Measurements from ENCODE around the gene MYOZ1. TPM values are rescaled to one million over a fixed set of nuclear protein-coding genes. Genes with fewer than 3 reads are reported as not detected.

Gene MYOZ1
- total RNA-seq, 3 donors from 2014 or later, result not detected

DNA sequence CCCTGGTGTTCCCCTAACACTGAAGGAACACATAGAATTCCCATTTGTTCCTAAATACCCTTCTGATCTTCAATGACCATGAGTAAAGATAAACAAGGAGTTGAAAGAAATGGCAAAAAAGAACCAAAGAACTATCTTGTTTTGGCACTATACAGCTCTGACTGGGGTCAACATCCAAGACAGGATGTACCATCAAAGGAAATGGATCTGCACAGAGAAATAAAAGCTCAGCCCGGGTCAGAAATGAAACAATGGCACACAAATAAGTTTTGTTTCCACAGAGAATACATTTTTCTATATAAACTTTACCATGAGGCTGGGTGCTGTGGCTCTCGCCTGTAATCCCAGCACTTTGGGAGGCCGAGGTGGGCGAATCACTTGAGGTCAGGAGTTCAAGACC is 32.2 kb downstream of the MYOZ1 start:
- intact Hi-C loops (cut with DNase I, micrococcal nuclease), result no loop called here

DNA sequence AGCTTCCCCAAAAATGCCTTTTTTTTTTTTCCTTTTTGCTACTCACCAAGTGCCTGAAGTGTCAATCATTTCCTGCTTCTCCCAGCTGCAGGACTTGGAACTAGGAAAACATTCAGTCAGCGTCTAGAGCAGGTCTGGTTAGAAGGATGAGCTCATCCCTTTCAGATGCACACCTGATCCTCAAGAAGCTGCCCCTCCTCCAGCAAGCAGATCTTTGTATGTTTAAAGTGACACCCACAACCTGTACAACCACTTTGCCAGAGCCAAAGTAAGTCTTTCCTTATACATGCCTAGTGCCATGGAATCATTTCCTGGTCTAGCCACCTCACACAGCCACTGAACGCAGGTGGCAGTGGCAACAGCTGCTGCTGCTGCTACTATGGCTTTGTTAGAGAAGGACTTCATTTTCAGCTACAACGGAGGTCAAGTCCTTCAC is 39.8 kb downstream of the MYOZ1 start:
- Histone ChIP-seq H3K4me1 (ENCODE audit: low read depth) (peaks cover 4% of the 10 kb centered on the region), H3K36me3 (ENCODE audit: low read depth) (no peaks in the 10 kb centered on the region), H3K4me3 (no peak overlapping the region), H3K9me3 (no peaks in the 10 kb centered on the region)
- intact Hi-C loops (cut with DNase I, micrococcal nuclease), result no loop called here
- TF ChIP-seq, protein P1, sequence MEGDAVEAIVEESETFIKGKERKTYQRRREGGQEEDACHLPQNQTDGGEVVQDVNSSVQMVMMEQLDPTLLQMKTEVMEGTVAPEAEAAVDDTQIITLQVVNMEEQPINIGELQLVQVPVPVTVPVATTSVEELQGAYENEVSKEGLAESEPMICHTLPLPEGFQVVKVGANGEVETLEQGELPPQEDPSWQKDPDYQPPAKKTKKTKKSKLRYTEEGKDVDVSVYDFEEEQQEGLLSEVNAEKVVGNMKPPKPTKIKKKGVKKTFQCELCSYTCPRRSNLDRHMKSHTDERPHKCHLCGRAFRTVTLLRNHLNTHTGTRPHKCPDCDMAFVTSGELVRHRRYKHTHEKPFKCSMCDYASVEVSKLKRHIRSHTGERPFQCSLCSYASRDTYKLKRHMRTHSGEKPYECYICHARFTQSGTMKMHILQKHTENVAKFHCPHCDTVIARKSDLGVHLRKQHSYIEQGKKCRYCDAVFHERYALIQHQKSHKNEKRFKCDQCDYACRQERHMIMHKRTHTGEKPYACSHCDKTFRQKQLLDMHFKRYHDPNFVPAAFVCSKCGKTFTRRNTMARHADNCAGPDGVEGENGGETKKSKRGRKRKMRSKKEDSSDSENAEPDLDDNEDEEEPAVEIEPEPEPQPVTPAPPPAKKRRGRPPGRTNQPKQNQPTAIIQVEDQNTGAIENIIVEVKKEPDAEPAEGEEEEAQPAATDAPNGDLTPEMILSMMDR (IDR thresholded peaks at IDR 0.05), result no peak
- peak; percentile 68 to 89 (median 71) for DNase-seq
- peak; percentile 99 for ATAC-seq

More for the DNA sequence above, 32.2 kb downstream of the MYOZ1 start:
- Histone ChIP-seq H3K36me3 (ENCODE audit: low read depth) (no peaks in the 10 kb centered on the region), H3K4me1 (ENCODE audit: low read depth) (no peaks in the 10 kb centered on the region), H3K9me3 (no peaks in the 10 kb centered on the region), H3K4me3 (no peak overlapping the region)
- TF ChIP-seq, protein P1 (IDR thresholded peaks at IDR 0.05), result no peak
- no peak for ATAC-seq
- no peak for DNase-seq

DNA sequence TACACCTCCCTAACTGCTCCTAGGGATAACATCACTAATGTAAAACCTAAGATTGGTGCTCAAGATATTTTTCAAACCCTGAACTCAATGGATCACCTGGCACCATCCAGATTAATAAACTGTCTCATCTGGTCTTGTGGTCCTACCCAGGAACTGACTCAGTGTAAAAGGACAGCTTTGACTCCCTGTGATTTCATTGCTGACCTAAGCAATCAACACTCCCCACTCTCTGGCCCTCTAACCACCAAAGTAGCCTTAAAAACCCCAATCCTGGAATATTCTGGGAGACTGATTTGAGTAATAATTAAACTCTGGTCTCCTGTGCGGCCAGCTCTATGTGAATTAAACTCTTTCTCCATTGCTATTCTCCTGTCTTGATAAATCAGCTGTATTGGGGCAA is 43.9 kb downstream of the MYOZ1 start:
- TF ChIP-seq, protein P1 (IDR thresholded peaks at IDR 0.05), result no peak
- Histone ChIP-seq H3K36me3 (ENCODE audit: low read depth) (no peaks in the 10 kb centered on the region), H3K4me3 (no peak overlapping the region), H3K4me1 (ENCODE audit: low read depth) (peaks cover 13% of the 10 kb centered on the region), H3K9me3 (no peaks in the 10 kb centered on the region)
- intact Hi-C loops (cut with DNase I, micrococcal nuclease), result no loop called here
- ATAC-seq, result no peak
- no peak for DNase-seq

DNA sequence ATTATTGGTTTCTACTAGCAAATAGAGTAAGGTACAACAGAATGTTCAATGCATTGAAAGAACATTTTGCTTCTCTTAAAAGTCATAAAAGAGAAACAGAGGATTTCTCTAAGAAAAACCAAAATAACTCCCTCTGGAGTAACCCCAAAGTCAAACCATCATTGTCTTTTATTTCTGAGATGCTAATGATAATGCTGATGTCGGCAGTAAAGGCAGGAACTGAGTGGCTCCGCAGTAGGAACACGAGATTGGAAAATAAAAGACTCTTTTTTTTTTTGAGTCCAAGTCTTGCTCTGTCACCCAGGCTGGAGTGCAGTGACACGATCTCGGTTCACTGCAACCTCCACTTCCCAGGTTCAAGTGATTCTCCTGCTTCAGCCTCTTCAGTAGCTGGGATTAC is 47.5 kb downstream of the MYOZ1 start:
- intact Hi-C loops (cut with DNase I, micrococcal nuclease), result no loop called here
- no peaks in the 10 kb centered on the region for H3K36me3 ChIP-seq (ENCODE audit: low read depth)
- H3K4me1 ChIP-seq (ENCODE audit: low read depth), result peaks cover 25% of the 10 kb centered on the region
- H3K4me3 ChIP-seq, result no peak overlapping the region
- H3K9me3 ChIP-seq, result no peaks in the 10 kb centered on the region
- DNase-seq (no peak), ATAC-seq (no peak)
- TF ChIP-seq, protein P1 (IDR thresholded peaks at IDR 0.05), result no peak

DNA sequence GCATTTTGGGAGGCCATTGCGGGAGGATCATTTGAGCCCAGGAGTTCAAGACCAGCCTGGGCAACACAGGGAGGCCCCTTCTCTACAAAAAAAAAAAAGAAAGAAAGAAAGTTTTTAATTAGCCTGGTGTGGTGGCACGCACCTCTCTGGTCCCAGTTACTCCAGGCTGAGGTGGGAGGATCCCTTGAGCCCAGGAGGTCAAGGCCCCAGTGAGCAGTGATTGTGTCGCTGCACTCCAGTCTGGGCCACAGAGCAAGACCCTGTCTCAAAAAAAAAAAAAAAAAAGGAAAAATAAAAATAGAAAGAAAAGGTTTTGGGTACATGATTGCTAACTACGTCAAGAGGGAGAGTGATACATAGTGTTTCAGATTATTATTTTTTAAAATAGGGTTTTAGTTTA is 48.2 kb downstream of the MYOZ1 start:
- intact Hi-C loops (cut with DNase I, micrococcal nuclease), result no loop called here
- H3K36me3 ChIP-seq (ENCODE audit: low read depth), result no peaks in the 10 kb centered on the region

More for the DNA sequence above, 48.2 kb downstream of the MYOZ1 start:
- ATAC-seq (no peak), DNase-seq (no peak)
- Histone ChIP-seq H3K4me3 (no peak overlapping the region), H3K4me1 (ENCODE audit: low read depth) (peaks cover 32% of the 10 kb centered on the region), H3K9me3 (no peaks in the 10 kb centered on the region)
- TF ChIP-seq, protein P1 (IDR thresholded peaks at IDR 0.05), result no peak
